IMR-90 (cell line): ENCODE results near the gene CGB7. TPM values are rescaled to one million over a fixed set of nuclear protein-coding genes. Genes with fewer than 3 reads are reported as not detected.

Experiments used
- ATAC-seq: fragments of 200-7000 bp; cut with Tn5 transposase; 2 replicates; pipeline ENCODE4 v1.9.1; 2020; ENCODE audit warnings: low read depth, mild to moderate bottlenecking, moderate library complexity
- BruUV-seq: library from RNA; stranded (reverse); fragments of 400-500 nt; replicated peaks from 2 replicates; lab custom pipeline; 2021; lab: Mats Ljungman, UMichigan
- CTCF ChIA-PET: fragments of 300-600 bp; formaldehyde crosslinking; extraction: SDS; loops from one replicate; lab custom pipeline; 2021; ENCODE audit warnings: antibody characterized with exemption; lab: Yijun Ruan, JAX
- POLR2A ChIA-PET: fragments of 300-600 bp; sonication (Branson Sonifier 250); formaldehyde crosslinking; loops from one replicate; lab custom pipeline; 2022; ENCODE audit warnings: antibody characterized with exemption; ENCODE audit not compliant: unreplicated experiment; lab: Charles Lee
- DNase-seq: peaks from one replicate; pipeline ENCODE4 v3.0.0; 2013
- H2AFZ ChIP-seq: replicated peaks from 2 replicates; pipeline ENCODE3; 2013; ENCODE audit warnings: low read length, mild to moderate bottlenecking; ENCODE audit not compliant: poor library complexity
- H2AK5ac ChIP-seq: 2 replicates; pipeline ENCODE4 v1.6.1; 2013; ENCODE audit warnings: low read depth, low read length, inconsistent platforms
- H2AK9ac ChIP-seq: replicated peaks from 2 replicates; pipeline ENCODE3; 2013; ENCODE audit warnings: mild to moderate bottlenecking, low read depth, low read length, moderate library complexity; ENCODE audit not compliant: poor library complexity
- H2BK120ac ChIP-seq: 2 replicates; pipeline ENCODE4 v1.6.1; 2013; ENCODE audit warnings: low read depth, low read length, inconsistent platforms
- H2BK15ac ChIP-seq: 3 replicates; pipeline ENCODE4 v1.6.1; 2013; ENCODE audit warnings: low read depth, low read length, inconsistent platforms
- H2BK20ac ChIP-seq: 2 replicates; pipeline ENCODE4 v1.6.1; 2013; ENCODE audit warnings: low read depth, mild to moderate bottlenecking, inconsistent platforms, low read length, moderate library complexity
- H2BK5ac ChIP-seq: 2 replicates; pipeline ENCODE4 v1.6.1; 2013; ENCODE audit warnings: mild to moderate bottlenecking, low read depth, low read length, inconsistent platforms; ENCODE audit not compliant: poor library complexity, severe bottlenecking
- H3K14ac ChIP-seq: replicated peaks from 2 replicates; pipeline ENCODE4 v1.6.1; 2013; ENCODE audit warnings: low read depth, low read length, inconsistent platforms
- H3K18ac ChIP-seq: 2 replicates; pipeline ENCODE4 v1.6.1; 2013; ENCODE audit warnings: low read depth, low read length, control low read depth
- H3K23ac ChIP-seq: 2 replicates; pipeline ENCODE4 v1.6.1; 2013; ENCODE audit warnings: low read depth, low read length, inconsistent platforms
- H3K27ac ChIP-seq: 2 replicates; pipeline ENCODE4 v1.5.1; 2013; ENCODE audit warnings: mild to moderate bottlenecking, control low read depth, low read length; ENCODE audit not compliant: insufficient read depth
- H3K27me3 ChIP-seq: 2 replicates; pipeline ENCODE4 v1.6.1; 2013; ENCODE audit warnings: low read length; ENCODE audit not compliant: control insufficient read depth, insufficient read depth
- H3K36me3 ChIP-seq: 2 replicates; pipeline ENCODE4 v1.6.1; 2013; ENCODE audit warnings: low read length, mixed read lengths; ENCODE audit not compliant: control insufficient read depth, insufficient read depth
- H3K4ac ChIP-seq: 2 replicates; pipeline ENCODE4 v1.6.1; 2013; ENCODE audit warnings: low read depth, low read length, inconsistent platforms
- H3K4me1 ChIP-seq: 2 replicates; pipeline ENCODE4 v1.6.1; 2013; ENCODE audit warnings: low read length, mixed read lengths; ENCODE audit not compliant: control insufficient read depth, insufficient read depth
- H3K4me2 ChIP-seq: 2 replicates; pipeline ENCODE4 v1.6.1; 2013; ENCODE audit warnings: low read depth, mild to moderate bottlenecking, control low read depth, low read length, moderate library complexity
- H3K4me3 ChIP-seq: 2 replicates; pipeline ENCODE4 v1.5.1; 2013; ENCODE audit warnings: low read depth, mild to moderate bottlenecking, control low read depth, low read length, moderate library complexity; ENCODE audit not compliant: insufficient read depth
- H3K56ac ChIP-seq: 2 replicates; pipeline ENCODE4 v1.6.1; 2013; ENCODE audit warnings: low read length, inconsistent platforms; ENCODE audit not compliant: insufficient read depth; ENCODE audit errors: extremely low read depth
- H3K79me1 ChIP-seq, 2 experiments: 2 replicates each; pipeline ENCODE4 v1.6.1; 2013; ENCODE audit warnings: low read length in 2 of 2, inconsistent platforms in 1 of 2, low read depth in 1 of 2
- H3K9ac ChIP-seq: 2 replicates; pipeline ENCODE4 v1.6.1; 2013; ENCODE audit warnings: low read depth, low read length, control low read depth
- H3K9me1 ChIP-seq: 2 replicates; pipeline ENCODE4 v1.6.1; 2013; ENCODE audit warnings: low read length, inconsistent platforms; ENCODE audit not compliant: insufficient read depth
- H3K9me3 ChIP-seq: 2 replicates; pipeline ENCODE4 v1.6.1; 2013; ENCODE audit warnings: low read length; ENCODE audit not compliant: control insufficient read depth, insufficient read depth
- H4K20me1 ChIP-seq: 2 replicates; pipeline ENCODE4 v1.6.1; 2013; ENCODE audit warnings: low read length, inconsistent platforms; ENCODE audit not compliant: insufficient read depth
- H4K5ac ChIP-seq: 2 replicates; pipeline ENCODE4 v1.6.1; 2013; ENCODE audit warnings: mild to moderate bottlenecking, low read depth, low read length, control low read depth
- H4K8ac ChIP-seq, 2 experiments: 2 replicates each; pipeline ENCODE4 v1.6.1; 2013; ENCODE audit warnings: low read depth in 2 of 2, low read length in 2 of 2, control low read depth in 1 of 2, inconsistent platforms in 1 of 2
- H4K91ac ChIP-seq: 2 replicates; pipeline ENCODE4 v1.6.1; 2013; ENCODE audit warnings: low read depth, low read length, inconsistent platforms; ENCODE audit not compliant: insufficient read depth
- CHD1 ChIP-seq: IDR thresholded peaks from 2 replicates; pipeline ENCODE4 v1.6.1; 2012; ENCODE audit warnings: low read depth, low read length, improper control_type of control experiment
- ELK1 ChIP-seq: fragments of 150-350 bp; IDR thresholded peaks from 2 replicates; pipeline ENCODE4 v1.6.1; 2016; ENCODE audit warnings: low read depth, mild to moderate bottlenecking, low read length, moderate library complexity, borderline replicate concordance
- FOS ChIP-seq: fragments of 150-350 bp; IDR thresholded peaks from 2 replicates; pipeline ENCODE4 v1.6.1; 2016; ENCODE audit warnings: low read depth, low read length
- MAZ ChIP-seq: IDR thresholded peaks from 2 replicates; pipeline ENCODE4 v1.6.1; 2012; ENCODE audit warnings: low read depth, mild to moderate bottlenecking, low read length, improper control_type of control experiment, moderate library complexity, borderline replicate concordance
- NFE2L2 ChIP-seq: fragments of 150-350 bp; IDR thresholded peaks from 2 replicates; pipeline ENCODE4 v1.6.1; 2016; ENCODE audit warnings: low read depth, mild to moderate bottlenecking, low read length
- RCOR1 ChIP-seq: IDR thresholded peaks from 2 replicates; pipeline ENCODE4 v1.6.1; 2012; ENCODE audit warnings: mild to moderate bottlenecking, low read length, improper control_type of control experiment; ENCODE audit not compliant: insufficient replicate concordance
- USF2 ChIP-seq: fragments of 150-350 bp; IDR thresholded peaks from 2 replicates; pipeline ENCODE4 v1.6.1; 2017; ENCODE audit warnings: mild to moderate bottlenecking, antibody characterized with exemption, low read length, low read depth
- WGBS, 2 experiments: methylation state at CpG; one replicate each; pipeline versions ENCODE4 v1.1.5 to v1.1.7; 2013; ENCODE audit warnings: missing lambda C conversion rate in 2 of 2; ENCODE audit not compliant: insufficient read length in 1 of 2; ENCODE audit errors: extremely low coverage in 2 of 2; 5-methylcytosine and 5-hydroxymethylcytosine counted together
- dilution Hi-C: fragments of 300-500 bp; cut with HindIII; formaldehyde crosslinking; loops from one replicate; pipeline ENCODE4 v1.14.3; 2018; ENCODE audit warnings: low sequenced_read_pairs; ENCODE audit not compliant: unreplicated experiment
- in situ Hi-C: fragments of 300-500 bp; cut with MboI; formaldehyde crosslinking; loops from 3 replicates; pipeline ENCODE4 v1.14.3; 2019; ENCODE audit warnings: low sequenced_read_pairs, inconsistent platforms, mixed read lengths
- intact Hi-C: fragments of 100-400 bp; cut with micrococcal nuclease; formaldehyde crosslinking; loops from 2 replicates; pipeline ENCODE4 v1.10.0; 2022
- polyA plus RNA-seq, 3 experiments: library from polyadenylated mRNA; depleted of rRNA; stranded (reverse); fragments of >200 nt; gene quantifications; 2 replicates each; pipeline ENCODE4 v1.2.3, GENCODE V29; 2012; ENCODE audit warnings: low replicate concordance in 1 of 3
- total RNA-seq: library from RNA; depleted of rRNA; stranded (reverse); fragments of >200 nt; gene quantifications from 2 replicates; pipeline ENCODE4 v1.2.3, GENCODE V29; 2012

CGB7 gene
- total and polyA plus RNA-seq, 2 of the 4 experiments (the other 2 are of a cell fraction), result 1.7 TPM; not detected in 1

- no peak overlapping the region for H2AK9ac ChIP-seq
- dilution Hi-C loops, result no loop called here
Observed at GRCh38 chr19:49064029-49064629, 6.6 kb upstream of the CGB7 start.

More at GRCh38 chr19:49064029-49064629, 6.6 kb upstream of the CGB7 start:
- Histone ChIP-seq H4K8ac (no peak overlapping the region), H3K9me1 (no peaks in the 10 kb centered on the region), H3K23ac (no peak overlapping the region), H2BK15ac (no peak overlapping the region), H3K4me3 (no peak overlapping the region), H3K4me2 (peak overlapping the region; percentile 14), H3K18ac (no peak overlapping the region), H3K4ac (no peak overlapping the region), H3K56ac (no peak overlapping the region), H2AFZ (no peak overlapping the region), H3K9ac (no peak overlapping the region), H3K27me3 (peaks cover 41% of the 10 kb centered on the region), H3K4me1 (peaks cover 2% of the 10 kb centered on the region; the same call in 1 of the 2 replicates), H4K5ac (no peak overlapping the region), H3K36me3 (no peaks in the 10 kb centered on the region), H4K91ac (no peak overlapping the region), H3K9me3 (peaks cover 2% of the 10 kb centered on the region; the same call in 1 of the 2 replicates), H2AK5ac (no peak overlapping the region), H3K14ac (no peak overlapping the region; the same call in 1 of the 2 replicates), H4K20me1 (no peaks in the 10 kb centered on the region), H2BK5ac (no peak overlapping the region), H2BK20ac (no peak overlapping the region), H3K27ac (no peak overlapping the region), H3K79me1 (no peaks in the 10 kb centered on the region; a peak in 1 of 4 replicates), H2BK120ac (no peak overlapping the region)
- intact Hi-C loops, result no loop called here
- DNase-seq (no peak), ATAC-seq (no peak)
- in situ Hi-C loops, result no loop called here
- WGBS, 2 experiments, result 53% methylated on average over 2 of the region's 10 CpGs; no CpG with 5 or more reads in 1 of the 2 experiments
- ChIA-PET POLR2A (no interaction called here), CTCF (interaction anchor here (1.3 kb wide), 1 partner anchor 10 kb away, joined by 3 read pairs; no protein-coding TSS in a partner anchor)
- TF ChIP-seq CHD1, result no peak
- TF ChIP-seq MAZ, result no peak
- TF ChIP-seq USF2, result no peak
- no peak for TF ChIP-seq RCOR1
- TF ChIP-seq FOS, result no peak
- TF ChIP-seq NFE2L2, result no peak
- no peak for TF ChIP-seq ELK1
- BruUV-seq, result no TSS peak
